ENCODE measurements around the gene CNTNAP5.

CNTNAP5 gene

DNA sequence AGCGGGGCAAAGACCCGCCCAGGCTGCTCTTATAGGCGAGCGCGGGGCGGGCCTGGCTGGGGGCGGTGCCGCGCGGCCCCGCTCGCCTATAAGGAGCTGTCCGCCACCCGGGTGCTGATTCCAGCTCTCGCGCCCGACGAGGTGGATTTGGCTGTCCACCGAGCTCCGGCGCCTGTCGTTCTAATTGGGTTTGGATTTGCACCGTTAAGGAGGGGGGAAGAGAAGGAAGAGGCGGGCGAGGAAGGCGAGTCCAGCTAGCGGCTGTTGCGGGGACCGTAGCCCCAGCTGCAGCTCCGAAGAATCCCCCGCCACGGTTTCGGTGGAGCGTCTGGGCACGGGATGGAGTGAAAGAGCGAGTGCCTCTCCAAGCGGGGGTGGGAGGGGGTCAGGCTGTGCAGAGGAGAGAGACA is at the start of gene CNTNAP5:
Gene CNTNAP5, plus strand, starts transcription at position 117 of the 410 bp plus-strand sequence. CDS start 364 bp downstream, outside the sequence.
- peak; percentile 67 for DNase-seq (ENCODE audit: low spot score)

DNA sequence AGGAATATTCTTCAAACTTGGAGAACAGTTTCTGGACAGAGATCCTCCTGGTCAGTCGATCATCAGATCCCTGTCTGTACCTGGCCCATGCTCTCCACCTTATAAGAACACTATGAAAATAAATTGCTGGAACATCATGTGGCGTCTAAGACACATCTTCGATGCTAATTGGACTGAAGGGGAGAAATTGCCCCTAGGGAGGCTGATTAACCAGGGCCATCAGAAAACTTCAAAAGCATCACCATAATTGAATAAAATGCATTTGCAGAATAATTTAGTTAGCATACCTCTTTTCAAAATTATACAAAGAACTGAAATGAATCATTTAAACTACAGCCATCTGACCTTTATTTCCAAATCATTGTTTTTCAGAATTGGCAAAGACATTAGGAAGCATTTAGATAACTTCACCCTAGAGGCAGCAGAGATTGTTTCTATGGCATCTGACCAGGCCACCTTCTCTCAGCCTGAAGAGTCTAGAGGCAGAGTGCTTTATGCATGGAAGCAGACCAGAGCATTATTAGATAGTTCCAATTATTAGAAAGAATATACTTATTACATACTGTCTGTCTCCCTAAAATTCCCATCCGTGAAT is 48.9 kb upstream of the CNTNAP5 start:
- no peak for DNase-seq (ENCODE audit: low spot score)

DNA sequence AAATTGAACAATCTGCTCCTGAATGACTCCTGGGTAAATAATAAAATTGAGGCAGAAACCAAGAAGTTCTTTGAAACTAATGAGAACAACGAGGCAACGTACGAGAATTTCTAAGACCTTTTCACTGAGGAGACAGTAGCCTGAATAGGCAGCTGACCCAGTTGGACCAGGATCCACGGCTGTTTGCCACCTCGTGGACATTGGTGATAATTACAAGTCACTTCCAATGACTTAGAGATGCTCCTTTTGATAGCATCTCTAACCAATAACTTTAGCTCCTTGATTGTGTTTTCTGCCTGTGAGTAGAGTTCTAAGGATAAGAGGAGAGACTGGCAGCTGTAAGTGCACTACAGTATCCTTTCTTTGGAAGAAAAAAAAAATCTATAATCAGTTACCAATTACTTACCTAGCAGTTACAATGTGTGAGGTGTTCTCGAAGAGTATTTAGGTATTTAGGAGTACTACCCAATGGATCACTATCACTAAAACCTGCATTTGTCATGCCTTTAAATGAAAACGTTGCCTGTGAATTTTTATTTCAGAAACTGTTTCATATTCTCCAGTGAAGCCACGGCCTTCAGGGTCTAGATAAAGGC is 31.3 kb upstream of the CNTNAP5 start:
- peak; percentile 58 for DNase-seq (ENCODE audit: low spot score)

DNA sequence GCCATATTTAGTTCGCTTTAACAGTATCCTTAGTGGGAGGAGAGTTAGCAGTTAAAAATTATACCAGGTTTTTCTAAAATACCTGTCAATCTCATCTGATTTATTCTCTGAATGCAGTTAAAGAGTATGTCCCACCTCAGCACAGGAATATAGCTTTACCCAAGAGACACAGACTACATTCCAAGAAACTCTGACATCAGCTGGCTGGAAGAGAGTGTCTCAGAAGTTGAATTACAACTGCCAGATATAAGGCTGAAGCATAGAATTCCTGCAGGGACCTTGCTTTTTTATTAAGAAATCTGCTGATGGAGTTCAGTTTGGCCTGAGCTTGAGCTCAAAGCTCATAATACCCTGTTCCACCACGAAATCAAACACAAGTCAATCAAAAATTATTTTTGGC is 25.4 kb upstream of the CNTNAP5 start:
- DNase-seq (ENCODE audit: low spot score): no peak

DNA sequence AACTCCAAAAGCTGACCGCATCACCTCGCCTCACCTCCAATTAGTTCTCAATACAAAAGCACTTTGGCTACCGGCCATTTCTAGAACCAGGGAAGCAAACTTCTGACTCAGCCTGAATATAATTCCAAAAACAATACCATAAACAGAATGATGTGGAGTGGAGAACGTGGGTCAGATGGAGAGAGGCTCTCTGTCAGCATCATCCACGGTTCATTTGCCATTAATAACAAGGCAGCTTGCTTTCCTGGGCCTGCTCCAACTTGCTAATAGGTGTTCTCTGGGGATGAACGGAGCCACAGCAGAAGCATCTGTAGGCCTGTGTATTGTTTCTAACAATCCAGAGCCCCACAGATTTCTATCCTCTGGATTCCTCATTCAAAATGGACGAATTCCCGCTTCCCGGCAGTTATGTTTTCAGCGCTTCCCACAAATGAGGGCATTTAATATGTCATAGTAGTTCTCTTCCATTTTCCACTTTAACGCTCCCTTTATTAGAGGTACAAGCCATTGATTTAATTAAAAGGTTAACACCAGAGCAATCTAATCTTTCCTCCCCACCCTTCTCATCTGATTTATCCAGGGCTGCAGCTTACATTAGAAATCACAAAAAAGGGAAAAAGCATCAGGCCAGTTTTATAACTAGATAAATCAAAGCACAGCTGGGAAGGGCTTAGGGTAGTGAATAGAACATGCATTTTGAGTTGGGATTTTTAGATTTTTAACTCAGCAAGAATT is 23.2 kb upstream of the CNTNAP5 start:
- DNase-seq (ENCODE audit: low spot score): no peak

DNA sequence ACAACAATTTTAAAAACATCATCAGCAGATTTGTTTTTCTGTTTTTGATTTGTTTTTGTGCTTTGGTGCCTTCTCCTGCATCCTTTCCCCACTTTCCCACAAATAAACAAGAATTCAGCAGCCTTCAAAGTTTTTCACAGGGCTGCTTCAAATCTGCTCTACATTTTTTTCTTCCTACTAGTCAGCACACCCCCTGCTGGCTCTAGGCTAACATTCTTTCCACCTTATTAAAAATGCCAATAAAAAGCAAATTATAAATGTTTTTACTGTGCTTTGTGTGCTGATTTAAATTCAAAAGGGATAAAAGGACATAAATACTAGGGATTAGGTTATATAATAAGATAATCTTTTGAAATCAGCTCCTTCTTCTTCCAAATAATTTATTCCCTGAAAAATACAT is 6.2 kb upstream of the CNTNAP5 start:
- peak; percentile 11 for DNase-seq (ENCODE audit: low spot score)

DNA sequence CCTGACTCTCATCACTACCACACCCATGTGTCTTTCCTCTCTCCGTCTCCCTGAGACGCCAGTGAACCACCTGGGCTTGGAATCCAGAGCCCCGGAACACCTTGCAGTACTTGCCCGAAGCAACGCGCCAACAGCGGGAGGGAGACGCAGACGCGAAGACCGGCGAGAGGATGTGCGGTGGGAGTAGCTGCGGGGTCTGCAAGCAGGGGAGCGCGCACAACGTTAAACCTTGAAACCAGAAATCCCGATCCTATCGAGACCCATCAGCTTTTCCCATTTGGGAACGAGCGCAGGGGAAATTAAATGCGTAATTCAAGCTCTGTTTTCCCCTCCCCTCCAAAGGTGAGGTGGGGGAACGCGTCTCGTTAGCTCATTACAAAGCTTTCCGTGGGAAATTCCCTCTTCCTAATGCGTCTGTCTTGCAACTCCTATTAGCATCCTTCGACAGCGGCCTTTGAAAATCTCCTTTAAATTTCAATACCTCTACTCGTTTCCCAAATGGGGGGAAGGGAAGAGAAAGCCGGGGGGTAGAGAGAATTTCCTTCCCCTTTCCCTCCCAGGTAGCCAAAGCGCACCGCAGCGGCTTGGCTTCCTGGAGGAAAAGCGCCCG is 421 bp upstream of the CNTNAP5 start:
- DNase-seq (ENCODE audit: low spot score): no peak

DNA sequence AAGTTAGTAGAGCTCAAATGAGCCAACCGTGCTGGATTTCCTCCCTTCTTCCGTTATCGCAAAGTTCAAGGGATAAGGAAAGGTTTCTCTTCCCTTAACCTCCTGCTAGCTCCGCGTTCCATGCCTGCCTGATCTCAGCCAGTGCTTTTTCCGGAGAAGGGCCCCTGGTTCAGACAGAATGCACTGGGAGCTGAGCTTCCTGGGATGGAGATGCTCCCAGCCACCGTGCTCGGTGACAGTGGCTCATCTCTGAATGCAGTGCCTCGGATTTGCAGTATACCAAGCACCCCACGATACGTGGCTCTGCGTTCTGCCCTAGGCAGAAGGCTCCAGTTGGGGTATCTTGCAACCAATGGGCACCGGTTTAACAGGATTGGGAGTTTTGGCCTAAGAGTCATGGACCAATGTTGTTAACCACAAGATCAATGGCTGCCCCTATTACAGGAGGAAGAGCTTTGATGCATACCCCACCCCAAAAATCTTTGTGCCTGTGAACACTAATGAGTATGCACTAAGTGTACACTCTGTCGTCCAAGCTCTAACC is 876 bp downstream of the CNTNAP5 start:
- DNase-seq (ENCODE audit: low spot score): no peak

DNA sequence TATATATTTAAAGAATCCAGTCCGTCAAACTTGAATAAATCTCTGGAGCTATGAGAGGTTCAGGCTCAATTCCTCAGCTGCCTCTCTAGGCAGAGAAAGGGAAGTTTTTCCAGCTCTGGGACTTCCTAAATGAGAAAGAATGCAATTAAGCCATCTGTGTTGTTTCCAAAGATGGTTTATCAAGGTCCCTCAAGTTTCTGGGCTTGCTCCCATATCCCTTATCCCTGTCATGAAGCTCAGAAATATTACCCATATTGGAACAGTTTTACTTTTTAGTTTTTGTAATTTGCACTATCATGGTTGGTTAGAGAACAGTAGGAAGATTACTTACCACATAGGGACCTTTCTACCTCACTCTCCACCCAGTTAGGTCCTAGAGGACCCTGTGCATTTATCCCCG is 1.4 kb downstream of the CNTNAP5 start:
- no peak for DNase-seq (ENCODE audit: low spot score)

DNA sequence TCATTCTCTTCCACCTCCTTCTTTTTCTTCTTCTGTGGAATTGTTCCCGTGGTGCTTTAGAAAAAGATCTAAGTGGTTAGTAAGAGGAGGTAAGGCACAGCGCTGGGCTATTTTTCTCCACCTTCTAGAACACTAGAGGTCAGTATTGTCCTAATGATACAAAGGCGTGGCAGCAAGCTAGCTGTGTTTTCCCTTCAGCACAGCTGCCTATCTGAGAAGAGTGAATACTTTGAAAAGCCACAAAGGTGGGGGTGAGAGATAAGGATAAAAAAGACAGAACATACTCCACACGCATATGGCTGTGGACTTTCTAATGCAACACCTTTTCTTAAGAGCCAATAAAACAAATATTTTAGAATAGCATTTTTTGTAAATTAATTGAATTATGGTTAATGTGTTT is 2.1 kb downstream of the CNTNAP5 start:
- DNase-seq (ENCODE audit: low spot score): peak; percentile 57

DNA sequence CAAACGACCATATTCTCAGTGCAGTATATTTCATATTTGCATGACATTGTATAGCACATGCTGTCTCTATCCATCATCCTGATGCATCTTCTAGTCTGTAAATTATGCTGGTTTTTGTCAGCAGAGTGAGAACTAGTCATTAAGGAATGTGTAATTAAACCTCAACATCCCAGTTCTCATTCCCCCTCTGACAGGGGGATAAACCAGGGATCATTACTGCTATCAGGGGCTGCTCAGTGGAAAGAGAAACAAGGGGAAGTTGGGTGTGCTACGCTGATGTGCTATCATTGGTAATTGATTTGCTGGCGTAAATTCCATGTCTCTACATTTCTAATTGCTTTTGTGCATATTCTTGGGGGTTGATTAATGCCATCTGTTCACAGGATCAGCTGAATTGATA is 7.7 kb downstream of the CNTNAP5 start:
- no peak for DNase-seq (ENCODE audit: low spot score)

DNA sequence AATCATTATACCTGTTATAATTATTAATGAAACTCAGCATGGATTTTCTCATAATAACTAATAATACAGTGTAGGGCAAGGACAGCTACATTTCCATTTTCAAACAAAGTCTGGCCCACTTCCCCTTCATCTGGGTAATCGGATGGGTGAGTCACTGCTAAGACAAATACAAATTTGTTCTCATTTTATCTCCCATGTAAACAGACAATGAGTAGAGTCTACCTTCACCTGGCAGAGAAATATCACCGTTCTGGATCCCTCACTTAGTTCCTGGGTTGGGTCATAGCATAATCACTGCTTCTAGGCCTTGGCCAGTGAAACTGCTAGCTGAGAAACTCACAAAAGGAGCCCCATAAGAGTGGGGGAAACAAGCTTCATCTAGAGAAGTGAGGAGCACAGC is 9.2 kb downstream of the CNTNAP5 start:
- no peak for DNase-seq (ENCODE audit: low spot score)

DNA sequence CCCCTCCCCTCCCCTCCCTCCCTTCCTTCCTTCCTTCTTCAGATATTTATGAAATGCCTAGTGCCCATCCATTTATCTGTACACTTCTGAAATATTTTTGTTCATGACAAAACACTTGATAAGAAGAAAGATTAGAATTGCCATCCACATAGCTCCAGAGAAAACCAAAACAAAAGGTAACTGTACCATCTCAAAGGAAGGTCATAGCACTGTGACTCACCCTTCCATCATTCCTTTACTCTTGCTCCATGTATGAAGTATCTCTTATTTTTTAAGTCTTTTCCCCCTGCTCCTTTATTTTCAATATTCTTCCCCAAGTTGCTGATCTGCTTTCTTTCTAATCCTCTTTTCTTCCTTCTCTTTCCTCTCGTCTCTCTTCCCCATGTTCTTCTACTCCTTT is 9.9 kb downstream of the CNTNAP5 start:
- DNase-seq (ENCODE audit: low spot score): peak; percentile 9

DNA sequence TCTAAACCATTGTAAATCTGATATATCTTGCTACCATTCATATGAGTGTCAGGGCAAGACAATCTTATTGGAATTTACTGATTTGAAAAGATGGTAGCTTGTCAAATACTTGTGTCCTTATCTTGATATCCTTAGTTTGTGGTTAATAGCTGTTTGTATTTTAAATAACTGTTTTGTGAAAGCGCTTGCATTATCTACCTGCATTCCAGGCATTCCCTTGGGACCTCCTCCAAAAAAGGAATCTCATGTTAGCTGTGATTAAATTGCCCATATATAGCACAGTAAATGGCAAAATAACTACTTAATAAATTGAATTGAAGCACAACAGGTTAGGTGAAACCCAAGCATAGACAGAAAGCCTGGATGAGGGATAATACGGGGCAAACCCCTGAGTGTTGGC is 13.9 kb downstream of the CNTNAP5 start:
- DNase-seq (ENCODE audit: low spot score): no peak

DNA sequence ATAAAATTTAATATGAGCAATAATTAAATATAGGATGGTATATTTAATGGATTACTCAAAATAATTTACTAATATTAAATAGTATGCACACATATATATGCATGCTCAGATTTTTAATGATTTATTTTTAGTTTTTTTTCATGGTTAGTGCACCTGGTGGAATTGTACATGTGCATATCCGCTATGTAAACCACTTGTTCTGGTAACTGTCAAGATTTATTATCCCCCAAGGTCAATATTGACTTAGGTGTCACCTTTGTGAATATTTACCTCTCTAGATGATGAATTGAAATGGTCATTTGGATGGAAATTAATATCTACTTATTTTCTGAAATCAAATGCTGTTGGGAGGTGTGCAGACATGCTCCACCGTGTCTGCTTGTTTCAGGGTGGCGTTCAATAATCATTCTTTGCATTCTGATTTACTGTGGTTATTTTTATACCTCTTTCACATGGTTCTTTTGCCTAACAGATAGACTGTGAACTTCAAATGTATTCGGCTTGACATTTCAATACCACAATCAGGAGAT is 14.7 kb downstream of the CNTNAP5 start:
- no peak for DNase-seq (ENCODE audit: low spot score)

DNA sequence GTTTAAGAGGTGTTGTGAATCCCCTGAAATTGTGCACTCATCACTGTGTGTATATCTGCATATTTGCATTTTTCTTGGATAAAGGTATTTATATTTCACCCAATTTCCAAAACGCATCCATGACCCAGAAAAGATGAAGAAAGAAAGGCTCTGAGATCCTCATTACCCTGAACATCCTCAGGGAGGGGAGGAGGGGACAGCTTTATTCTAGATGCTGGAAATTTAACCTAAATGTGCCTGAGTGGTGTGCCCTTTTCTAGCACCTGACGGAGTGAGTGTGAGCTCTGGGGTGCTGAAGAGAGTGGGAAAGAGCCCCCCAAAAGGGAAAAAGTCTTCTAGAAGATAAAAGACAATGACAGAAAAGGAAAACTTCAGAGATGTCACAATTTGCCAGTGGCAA is 20.8 kb downstream of the CNTNAP5 start:
- DNase-seq (ENCODE audit: low spot score): no peak

DNA sequence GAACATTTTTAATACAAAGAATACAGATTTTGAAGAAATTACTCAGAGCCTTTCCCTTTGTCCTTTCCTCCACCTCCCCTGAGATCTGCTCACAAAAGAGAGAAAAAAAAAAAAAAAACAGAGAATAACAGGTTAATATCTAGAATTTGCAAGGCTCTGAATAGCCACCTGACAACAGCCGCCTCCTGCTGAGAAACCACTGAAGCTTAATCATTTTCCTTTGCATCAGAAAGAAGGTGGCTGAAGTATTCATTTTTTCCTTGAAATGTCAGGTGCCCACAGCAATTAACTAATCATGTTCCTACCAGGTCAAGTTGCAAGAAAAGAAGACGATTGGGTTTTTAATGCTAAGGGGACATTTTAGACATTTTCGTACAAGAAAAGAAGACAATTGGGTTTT is 21.2 kb downstream of the CNTNAP5 start:
- no peak for DNase-seq (ENCODE audit: low spot score)

DNA sequence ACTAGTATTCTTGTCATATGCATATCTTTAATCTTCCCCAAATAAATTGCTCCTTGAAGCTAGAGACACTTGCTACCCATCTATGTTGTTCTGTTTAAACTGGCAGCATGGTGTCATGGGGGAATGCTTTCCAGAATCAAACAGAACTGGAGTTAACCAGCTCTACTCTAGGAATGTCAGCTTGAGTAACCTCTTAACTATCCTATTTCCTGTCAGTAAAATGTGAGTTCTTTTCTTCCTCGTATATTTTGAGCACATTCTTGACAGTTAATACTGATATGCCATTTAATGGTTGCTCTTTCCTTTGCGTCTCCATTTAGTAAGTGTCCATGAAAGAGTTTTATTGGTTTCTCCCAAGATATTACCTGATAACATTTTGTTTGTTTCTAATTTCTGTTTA is 23.0 kb downstream of the CNTNAP5 start:
- no peak for DNase-seq (ENCODE audit: low spot score)

DNA sequence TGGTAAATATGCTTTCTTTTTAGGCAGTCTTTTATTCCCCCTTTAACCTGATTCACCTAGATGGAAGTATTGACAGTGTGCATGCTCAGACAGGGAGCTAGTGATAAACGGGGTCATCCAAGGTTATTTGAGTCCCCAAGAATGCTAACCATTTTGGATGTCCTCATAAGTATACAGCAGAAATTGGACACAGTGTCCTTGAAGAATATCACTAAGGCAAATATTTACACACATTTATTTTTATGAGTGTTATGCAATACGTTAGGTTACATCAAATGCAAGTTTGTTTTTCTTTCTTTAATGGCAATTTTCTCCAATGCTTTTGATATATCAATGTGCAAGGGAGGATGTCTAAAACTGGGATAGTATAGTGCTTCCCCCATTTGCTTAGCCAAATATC is 23.6 kb downstream of the CNTNAP5 start:
- no peak for DNase-seq (ENCODE audit: low spot score)

DNA sequence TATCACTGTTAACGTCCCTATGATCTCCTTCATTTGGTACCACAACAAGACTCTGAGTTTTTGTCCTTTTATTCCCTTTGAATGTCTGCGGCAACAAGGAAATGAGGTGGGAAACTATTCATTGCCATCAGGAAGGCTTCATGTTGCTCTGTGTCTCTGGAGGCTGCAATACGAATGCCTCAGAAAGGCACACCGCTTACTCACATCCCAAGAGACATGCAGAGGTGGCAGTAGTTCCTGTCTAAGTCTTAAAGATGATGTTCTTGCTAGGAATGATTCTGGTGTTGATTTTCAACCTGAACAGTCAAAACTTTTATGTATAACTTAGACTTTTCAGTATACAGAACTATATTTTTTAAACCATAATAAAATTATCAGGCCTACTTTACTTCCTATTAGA is 24.0 kb downstream of the CNTNAP5 start:
- no peak for DNase-seq (ENCODE audit: low spot score)

DNA sequence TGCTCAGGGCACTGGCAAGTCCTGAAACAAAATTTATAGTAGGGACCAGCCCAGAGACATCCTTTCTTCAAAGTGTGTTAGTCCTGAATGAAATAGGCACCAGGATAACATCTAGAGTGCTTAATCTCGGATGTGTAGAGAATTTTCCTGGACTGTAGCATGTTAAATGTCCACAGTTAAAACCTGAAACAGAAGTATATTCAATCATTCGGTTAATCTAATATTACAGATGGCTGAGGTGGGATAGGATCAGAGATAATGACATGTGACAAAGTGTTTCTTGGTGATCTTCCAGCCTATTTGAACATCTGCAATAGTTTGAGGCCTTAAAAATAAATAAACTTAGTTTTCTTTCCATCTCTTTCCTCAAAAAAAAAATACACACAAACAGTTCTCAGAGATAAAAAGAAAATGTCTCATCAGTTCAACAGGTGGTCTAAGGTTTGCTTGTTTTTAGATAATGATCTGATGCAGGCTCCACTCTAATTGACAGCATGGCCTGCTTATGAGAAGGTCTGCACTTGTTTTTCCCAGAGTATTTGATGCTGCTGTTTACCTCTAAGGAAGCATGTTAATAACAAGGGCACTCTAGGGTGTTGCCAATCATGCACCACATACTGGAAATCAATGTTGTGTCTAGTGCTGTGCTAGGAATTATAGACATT is 25.9 kb downstream of the CNTNAP5 start:
- no peak for DNase-seq (ENCODE audit: low spot score)

DNA sequence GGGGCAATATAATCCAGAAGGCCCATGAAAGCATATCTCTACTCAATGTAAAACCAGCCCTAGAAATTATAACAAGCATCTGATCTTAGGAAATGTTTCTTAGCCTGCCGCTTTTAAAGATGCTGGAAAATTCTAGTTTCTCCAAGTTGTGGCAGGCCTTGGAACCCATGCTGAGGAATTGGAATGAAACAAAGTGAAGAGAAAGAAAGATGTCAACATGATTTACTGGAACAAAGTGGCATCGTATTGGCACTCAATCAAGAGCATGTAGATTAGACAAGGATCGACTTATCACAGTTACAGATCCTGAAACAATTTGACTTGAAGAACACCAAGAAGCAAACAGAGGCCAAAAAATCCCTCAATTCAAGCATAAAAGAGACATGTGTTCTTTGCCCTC is 28.7 kb downstream of the CNTNAP5 start:
- DNase-seq (ENCODE audit: low spot score): no peak
